Activated CD4-positive, CD25-positive, alpha-beta regulatory T cell treated with anti-CD3 and anti-CD28 coated beads, Interleukin-2, amount 50 U/mL, for 24 hours (primary cell): ENCODE data around the gene LZTR1.

Experiments
- ATAC-seq, 2 donors: fragments of 150-1000 bp; cut with Tn5 transposase; one replicate each; pipeline ENCODE4 v1.10.0; 2021; ENCODE audit warnings: mild to moderate bottlenecking in 1 of 2, moderate library complexity in 1 of 2

Gene LZTR1

GRCh38 chr22:20980938-20981722 is 967 bp upstream of the LZTR1 start:
- ATAC-seq, result no peak

- peak in 1 of 2 donors; percentile 2 for ATAC-seq
Observed at GRCh38 chr22:20982563-20982882, 426 bp downstream of the LZTR1 start.

DNA sequence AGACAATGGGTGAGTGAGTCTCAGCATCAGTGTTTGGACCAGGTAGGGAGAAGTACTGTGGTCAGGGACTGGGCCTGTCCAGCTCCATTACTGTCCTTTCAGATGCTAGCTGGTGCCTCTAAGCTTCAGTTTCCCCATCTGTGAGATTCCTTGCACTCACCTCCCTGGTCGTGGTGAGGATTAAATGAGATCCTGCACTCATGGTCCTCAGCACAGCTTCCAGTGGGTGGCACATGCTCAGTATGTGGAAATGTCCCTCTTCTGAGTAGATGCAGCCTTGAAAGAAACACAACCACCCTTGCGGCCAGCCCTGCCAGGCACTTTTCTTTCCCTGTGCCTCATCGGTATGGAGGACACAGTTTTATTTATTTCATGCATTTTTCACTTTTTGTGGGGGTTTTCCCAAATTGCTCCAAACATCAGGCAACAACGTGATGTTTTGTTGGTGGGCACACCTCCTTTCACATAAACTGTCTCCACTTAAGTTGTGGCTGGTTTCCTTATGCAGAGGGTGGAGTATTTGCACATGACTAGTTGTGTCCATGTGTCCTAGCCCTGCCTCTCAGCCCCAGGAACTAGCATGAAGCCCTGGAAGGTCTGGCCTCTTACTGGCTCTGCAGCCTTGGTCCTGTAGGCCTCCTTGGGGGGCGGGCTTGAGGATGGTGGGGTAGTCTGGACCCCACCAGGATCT is 1.1 kb downstream of the LZTR1 start:
- no peak for ATAC-seq

GRCh38 chr22:20985720-20986119 is 3.6 kb downstream of the LZTR1 start:
- no peak for ATAC-seq

DNA sequence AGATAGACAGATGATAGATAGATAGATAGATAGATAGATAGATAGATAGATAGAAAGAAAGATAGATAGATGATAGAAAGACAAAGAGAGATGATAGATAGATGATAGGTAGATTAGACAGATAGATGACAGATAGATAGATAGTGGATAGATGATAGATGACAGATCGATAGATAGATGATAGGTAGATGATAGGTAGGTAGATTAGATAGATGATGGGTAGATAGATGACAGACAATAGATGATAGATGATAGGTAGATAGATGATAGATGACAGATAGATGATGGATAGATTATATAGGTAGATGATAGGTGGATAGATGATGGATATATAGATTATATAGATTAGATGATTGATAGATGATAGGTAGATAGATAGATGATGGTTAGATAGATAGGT is 4.3 kb downstream of the LZTR1 start:
- ATAC-seq, result no peak

- ATAC-seq, result no peak
Observed at GRCh38 chr22:20987375-20987774, 5.3 kb downstream of the LZTR1 start.

GRCh38 chr22:20988573-20989322 is 6.7 kb downstream of the LZTR1 start:
- no peak for ATAC-seq

DNA sequence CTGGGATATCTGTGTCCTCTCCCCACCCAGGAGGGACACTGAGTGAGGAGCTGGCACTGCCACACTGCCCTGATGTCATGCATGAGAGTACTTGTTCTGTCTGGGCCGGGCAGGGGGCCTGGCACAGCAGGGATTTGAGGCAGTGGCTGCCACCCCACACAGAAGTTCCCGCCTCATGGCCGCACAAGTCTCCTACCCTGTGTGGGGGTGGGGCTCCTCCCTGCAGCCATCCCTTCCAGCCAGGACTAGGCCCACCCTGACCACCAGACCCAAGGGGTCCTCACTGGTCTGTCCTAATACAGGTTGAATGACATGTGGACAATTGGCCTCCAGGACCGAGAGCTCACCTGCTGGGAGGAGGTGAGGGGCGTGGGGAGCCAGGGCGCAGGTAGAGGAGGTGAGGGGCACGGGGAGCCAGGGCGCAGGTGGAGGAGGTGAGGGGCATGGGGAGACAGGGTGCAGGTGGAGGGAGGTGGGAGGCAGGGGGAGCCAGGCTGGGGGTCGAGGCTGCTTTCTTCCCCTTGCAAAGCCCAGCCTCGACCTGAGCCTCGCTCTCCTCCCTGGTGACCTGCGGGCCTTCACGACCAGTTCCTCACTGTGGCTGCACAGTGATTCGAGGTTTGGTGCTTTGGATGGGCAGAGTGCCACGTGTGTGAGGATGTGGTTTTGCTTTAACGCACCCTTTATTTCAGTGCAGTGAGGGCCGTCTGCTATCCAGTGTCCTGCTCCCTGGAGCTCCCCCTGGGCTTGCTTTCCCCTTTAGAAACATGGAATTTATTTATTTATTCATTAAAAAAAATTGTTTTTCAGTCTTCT is 7.4 kb downstream of the LZTR1 start:
- ATAC-seq, result no peak

DNA sequence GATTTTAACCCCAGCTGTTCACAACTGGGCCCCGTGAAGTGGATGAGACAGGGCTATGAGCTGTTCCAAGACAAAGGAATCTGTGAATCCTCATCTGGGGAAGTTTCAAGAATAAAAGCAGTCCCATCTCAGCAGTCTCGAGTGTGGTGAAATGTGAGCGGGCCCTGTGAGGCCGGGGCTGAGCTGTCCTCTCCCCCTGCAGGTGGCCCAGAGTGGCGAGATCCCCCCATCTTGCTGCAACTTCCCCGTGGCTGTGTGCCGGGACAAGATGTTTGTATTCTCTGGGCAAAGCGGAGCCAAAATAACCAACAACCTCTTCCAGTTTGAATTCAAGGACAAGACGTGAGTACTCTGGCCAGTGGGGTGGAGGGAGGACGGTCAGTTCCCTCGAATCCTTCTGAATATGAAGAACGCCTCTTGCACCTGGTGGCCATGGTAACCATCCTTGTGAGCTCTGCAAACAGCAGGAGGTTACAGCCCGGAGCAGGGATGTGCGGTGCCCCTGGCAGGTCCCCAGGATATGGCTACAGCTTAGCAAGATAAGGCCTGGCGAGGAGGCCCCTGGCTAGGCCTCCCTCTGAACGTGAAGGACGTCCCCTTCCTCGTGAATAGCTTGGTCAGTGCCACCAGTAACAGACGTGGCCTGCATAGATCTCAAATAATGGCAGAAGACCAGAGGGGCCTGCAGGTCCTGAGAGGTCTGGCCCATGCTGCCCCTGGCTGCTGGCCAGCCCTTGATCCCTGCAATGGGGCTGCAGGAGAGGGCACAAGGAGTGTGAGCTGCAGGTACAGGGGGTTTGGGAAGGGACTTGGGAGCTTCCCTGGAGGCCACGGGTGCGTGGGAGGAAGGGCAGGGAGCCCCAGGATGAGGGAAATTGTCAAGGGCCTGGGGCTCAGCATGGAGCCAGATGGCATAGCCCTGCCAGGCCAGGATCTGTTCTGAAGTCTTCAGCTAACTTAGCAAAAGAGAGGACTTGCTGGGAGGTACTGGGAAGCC is 8.4 kb downstream of the LZTR1 start:
- ATAC-seq, result no peak

DNA sequence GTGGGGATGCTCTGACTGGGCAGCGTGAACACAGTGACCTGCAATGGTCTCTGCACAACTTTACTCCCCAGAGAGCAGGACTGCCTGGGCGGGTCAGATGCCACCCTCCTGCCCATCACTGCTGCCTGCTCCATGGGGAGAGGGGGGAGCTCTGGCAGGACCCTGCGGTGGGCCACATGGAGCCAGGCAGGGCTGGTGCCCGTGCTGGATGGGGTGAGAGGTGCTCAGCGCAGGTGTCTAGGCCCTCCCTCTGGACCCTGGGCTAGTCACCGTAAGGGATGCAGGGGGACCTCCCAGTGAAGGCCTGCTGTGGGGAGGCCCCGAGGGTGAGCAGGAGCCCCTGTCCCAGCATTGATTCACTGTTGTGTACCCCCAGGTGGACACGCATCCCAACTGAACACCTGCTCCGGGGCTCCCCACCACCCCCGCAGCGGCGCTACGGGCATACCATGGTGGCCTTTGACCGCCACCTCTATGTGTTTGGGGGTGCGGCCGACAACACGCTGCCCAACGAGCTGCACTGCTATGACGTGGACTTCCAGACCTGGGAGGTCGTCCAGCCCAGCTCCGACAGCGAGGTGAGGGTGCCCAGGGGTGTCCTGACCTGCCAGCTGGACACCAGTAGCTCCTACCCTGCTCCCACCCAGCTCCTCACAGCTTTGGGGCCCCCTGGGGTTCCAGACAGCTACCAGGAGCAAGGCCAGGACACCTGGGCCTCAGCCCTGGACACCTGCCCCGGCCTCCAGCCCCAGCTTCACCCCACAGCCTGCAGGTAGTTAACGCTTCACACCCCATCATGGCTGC is 9.4 kb downstream of the LZTR1 start:
- ATAC-seq, result no peak

DNA sequence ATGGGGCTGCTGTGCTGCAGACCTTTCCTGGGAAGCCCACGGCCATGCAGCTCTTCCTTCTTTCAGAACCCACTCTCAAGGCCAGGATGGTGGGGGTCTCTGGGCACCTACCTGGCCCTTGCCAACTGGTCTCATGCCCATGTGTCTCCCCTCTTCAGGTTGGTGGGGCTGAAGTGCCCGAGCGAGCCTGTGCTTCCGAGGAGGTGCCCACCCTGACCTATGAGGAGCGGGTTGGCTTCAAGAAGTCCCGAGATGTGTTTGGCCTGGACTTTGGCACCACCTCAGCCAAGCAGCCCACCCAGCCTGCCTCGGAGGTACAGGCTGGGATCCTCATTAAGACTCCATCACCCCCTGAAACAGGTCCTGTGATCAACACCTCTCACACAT is 10.0 kb downstream of the LZTR1 start:
- ATAC-seq, result no peak

GRCh38 chr22:20992456-20993303 is 10.6 kb downstream of the LZTR1 start:
- no peak for ATAC-seq

DNA sequence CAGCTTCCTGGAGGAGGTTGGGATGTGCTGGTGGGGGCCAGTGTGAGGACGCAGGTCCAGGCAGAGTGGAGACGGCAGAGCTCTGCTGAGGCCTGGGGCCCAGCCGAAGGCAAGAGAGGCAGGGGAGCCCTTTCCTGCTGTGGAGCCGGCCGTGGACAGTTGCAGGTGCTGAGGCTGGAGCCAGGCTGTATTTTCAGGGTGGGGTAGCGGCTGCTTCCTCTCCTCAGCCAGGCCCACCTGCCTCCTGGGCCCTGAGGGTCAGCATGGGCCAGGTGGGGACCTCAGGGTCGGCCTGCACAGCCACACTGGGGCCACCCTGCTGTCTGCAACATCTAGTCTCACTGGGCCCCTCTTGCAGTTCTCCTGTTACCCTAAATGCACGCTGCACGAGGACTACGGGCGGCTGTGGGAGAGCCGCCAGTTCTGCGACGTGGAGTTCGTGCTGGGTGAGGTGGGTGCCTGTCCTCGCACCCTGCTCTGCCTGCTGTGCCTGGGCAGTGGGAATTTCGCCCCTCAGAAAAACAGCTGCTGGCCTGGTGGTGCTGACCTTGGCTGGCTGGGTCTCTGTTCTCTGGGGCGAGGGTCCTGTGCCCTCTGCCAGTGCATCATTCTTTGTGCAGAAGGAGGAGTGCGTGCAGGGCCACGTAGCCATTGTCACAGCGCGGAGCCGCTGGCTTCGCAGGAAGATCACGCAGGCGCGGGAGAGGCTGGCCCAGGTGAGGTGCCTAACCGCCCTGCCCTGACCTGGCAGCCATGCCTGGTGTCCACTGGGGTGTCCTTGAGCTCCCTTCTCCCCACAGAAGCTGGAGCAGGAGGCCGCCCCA is 11.4 kb downstream of the LZTR1 start:
- ATAC-seq, result no peak

- ATAC-seq, result no peak
Observed at GRCh38 chr22:20994128-20994901, 12.2 kb downstream of the LZTR1 start.

GRCh38 chr22:20994902-20995241 is 12.8 kb downstream of the LZTR1 start:
- ATAC-seq, result no peak

DNA sequence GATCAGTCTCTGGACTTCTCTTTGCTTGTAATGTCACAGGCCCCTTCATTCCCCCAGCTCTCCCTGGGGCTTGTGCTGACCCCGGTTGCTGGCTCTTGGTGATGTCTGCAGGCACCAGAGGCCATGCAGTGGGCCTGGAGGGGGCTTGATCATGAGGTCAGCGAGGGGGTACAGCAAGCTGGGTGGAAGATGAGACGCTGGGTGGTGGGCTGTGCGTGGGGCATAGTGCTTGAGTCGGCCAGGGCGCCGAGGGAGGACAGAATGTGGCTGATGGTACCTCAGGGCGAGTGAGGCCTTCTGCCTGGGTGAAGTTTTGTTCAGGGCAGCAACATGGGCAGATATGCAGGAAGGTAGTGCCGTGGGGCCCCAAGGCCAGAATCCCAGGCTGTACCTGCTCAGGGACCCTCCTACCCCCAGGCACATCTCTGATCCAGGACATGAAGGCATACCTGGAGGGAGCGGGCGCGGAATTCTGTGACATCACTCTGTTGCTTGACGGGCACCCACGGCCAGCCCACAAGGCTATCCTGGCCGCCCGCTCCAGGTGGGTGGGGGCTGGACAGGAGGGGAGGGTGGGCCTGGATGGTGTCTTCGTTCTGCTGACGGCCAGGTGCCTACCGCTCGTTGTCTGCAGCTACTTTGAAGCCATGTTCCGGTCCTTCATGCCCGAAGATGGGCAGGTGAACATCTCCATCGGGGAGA is 13.4 kb downstream of the LZTR1 start:
- no peak for ATAC-seq

- no peak for ATAC-seq
Observed at GRCh38 chr22:20996031-20996410, 13.9 kb downstream of the LZTR1 start.
